HG02763 (cell line): Measurements from ENCODE around the gene ARL2BP.
"Not testable (repeated sequence)": the region's sequence is repeated elsewhere in the genome, so short reads cannot be mapped to it uniquely, and the experiment has no call there.

Source experiments
- ATAC-seq: cut with Tn5 transposase; IDR thresholded peaks from one replicate; pipeline ENCODE4 v1.9.1; 2021; ENCODE audit warnings: mild to moderate bottlenecking, moderate library complexity; ENCODE audit not compliant: unreplicated experiment

The ARL2BP gene

DNA sequence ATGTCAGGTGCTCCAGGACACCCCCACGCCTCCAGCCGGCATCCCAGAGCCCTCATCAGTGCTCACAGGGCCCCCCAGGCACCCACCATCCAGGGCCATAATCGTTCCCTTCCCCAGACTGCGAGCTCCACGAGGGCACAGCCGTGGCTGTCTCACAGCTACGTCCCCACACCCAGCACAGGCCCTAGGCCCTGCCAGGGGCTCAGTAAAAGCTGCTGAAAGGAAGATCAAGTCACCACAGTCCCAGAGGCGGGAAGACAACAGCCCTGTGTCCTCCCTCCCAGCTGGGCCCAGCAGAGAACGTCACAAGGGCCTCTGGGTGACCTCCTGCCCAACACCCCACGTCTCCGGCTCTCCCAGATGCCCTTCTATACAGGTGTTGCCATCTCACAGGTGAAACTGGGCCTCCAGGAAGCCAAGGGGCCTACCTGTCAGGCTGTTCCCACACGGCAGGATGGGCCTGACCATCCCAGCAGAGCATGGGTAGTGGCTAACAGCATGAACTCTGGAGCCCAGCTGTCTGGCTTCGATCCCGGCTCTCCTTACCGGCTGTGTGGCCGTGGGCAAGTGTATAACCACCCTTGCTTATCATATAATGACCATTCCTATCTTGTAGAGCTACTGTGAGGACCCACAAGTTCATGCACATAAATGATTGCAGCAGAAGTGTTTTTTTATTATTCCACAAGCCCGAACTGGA, 17.9 kb downstream of the ARL2BP start:
- ATAC-seq: no peak

DNA sequence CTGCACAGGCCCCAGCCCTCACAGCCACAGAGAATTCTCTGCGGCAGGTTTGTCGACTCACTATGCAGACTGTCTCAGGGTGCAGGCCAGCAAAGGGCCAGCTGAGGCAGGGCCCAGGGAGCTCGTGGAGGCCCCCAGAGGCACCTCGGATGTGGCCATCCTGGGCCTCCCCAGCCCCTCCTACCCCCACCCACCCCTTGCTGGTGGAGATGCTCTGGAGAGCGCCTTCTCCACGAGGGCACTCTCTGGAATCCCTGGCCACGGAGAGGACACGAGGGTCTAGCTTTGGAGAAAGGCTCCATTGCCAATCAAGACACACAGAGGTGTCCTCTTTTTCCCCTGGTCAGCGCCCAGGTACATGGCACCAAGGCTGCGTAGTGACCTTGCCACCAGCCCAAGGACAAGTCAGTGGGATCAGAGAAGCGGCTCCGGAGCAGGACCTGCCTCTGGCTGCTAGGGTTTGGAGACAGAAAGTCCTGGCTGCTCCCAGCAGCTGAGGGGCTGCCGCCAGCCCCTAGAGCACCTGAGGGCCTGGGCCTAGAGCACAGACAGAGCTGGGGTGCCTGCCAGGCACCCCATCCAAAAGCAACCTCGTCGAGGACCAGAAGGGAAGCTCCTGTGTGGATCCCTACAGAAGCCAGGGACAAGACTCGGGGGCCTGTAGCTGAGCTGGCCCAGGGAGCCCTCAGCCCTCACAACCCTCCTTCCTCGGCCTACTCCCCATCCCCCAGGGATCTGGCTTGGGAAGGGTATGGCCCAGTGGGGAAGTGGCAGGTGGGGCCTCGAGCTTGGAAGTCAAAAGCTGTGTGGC, 18.7 kb downstream of the ARL2BP start:
- ATAC-seq: no peak

DNA sequence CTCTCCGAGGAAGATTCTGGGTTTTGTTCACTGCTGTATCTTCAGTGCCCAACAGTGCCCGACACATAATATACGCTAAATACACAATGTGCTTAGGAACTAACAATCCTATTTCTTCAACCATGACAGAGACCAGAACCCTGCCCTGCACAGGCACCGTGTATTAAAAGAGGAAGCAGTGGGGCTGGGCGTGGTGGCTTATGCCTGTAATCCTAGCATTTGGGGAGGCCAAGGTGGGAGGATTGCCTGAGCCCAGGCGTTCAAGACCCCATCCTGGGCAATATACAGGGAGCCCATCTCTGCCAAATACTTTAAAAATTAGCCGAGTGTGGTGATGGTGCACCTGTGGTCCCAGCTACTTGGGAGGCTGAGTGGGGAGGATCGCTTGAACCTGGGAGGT, 19.3 kb downstream of the ARL2BP start:
- ATAC-seq: no peak

- no peak for ATAC-seq
Measured at GRCh38 chr16:57264950-57265371, 19.9 kb downstream of the ARL2BP start.

DNA sequence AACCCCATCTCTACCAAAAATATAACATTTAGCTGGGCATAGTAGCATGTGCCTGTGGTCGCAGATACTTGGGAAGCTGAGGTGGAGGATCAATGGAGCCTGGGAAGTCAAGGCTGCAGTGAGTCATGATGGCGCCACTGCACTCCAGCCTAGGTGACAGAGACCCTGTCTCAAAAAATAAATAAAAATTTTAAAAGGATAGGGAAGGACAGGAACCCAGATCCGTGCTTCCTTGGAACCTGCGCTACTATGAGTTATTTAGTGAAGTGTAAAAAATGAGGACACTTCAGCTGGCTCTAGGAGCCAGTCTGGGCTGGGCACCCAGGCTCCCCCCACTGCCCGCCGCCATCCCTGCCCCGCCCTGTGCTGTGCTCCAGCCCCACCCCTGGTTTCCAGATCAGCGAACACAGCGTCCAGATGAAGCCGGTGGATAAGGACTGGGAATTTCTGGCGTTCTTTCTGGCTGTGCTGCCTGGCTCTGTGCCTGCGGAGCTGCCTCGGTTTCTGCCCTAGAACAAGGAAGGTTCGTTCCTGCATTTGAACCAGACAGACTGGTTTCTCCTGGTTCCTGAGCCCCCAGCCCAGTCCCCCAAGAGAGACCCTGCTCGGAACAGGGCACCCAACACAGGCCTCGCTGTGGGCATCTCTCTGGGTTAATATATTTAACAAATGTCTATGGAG, 20.9 kb downstream of the ARL2BP start:
- no peak for ATAC-seq

GRCh38 chr16:57266531-57267260, 21.6 kb downstream of the ARL2BP start:
- ATAC-seq: no peak

GRCh38 chr16:57267343-57267742, 22.3 kb downstream of the ARL2BP start:
- ATAC-seq: not testable (repeated sequence)

DNA sequence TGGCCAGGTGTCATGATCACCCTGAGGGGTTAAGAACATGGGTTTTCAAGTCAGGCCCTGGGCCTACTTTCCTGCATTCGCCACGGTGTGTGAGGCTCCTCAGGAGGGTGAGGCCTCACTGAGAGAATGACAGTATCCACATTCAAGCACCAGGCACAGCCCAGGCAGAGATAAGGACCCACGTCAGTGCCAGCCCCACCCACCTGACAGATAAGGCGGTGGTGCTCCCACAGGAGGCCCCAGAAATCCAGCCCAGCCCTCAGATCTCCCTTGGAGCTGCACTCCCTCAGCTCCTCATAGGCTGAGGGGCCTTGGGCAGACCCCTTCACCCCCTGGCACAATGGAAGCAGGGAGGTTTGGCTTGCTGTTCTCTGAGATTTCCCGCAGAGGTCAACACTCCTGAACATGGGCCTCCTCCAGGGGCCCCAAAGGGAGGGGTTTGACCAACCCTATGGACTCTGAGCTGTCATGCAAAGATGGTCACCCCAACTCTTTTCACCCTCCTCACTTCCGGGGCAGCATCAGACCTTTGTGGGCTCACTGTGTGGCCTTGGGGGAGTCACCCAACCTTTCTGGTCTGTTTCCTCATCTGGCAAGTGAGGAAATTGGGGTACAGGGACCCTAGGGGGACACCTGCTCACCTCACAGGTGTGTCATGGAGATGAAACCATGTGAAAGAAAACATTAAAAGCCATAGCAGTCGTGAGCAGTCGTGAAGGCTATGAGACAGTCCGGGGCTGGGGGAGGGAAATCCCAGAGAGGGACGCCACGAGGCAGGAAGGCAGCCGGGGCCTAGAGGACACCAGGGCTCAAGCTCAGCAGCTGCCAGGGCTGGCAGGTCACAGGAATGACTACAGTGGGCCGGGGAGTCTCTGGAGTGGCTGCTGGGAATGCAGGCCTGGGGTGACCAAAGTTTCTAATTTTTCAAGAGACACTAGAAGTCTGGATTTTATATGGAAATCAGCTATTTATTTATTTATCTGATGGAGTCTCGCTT, 24.0 kb downstream of the ARL2BP start:
- ATAC-seq: no peak

DNA sequence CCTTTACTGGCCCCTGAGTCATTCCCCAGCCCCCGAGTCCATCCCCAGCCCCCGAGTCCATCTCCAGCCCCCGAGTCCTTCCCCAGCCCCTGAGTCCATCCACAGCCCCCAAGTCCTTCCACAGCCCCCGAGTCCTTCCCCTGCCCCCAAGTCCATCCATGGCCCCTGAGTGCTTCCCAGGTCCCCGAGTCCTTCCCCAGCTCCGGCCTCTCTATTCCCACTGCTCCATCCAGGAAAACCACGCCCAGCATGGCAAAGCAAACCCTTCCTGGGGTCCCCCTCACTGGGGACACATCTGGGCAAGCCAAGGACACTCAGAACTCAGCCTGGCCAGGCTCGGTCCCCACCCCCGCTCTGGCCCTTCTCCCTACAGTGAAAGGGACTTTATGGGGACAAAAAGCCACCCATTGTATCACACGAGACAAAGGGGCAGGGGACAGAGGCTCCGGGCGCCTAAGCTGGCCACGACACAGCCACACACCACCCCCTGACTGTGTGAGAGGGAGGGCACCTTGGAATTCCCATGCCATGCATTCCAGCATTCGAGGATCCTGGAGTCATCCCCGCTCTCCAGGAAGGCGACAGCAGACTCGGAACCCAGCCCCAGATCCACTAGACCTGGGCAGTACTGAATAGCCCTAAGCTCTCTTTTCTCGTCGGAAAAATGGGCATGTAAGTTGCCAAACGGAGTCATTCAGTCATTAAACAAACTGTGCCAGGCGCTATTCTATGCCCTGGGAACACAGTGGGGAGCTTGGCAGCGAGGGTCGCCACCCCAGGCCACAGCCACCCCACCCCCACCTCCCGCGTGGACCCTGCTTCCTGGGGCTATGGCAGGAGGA, 25.4 kb downstream of the ARL2BP start:
- ATAC-seq: no peak

DNA sequence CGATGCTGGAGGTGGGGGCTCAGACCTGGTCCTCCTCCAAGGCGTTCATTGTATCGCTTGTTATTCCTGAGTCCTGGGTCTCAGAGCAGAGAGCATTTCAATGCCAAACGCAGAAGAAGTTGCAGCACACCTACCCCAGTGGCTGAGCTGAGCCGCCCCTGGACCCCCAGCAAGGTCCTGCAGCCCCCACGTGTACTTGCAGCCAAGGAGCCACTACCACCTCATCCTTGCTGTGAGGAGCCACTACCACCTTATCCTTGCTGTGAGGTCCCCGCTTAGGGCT, 25.9 kb downstream of the ARL2BP start:
- ATAC-seq: no peak

- ATAC-seq: no peak
Measured at GRCh38 chr16:57271867-57272495, 26.9 kb downstream of the ARL2BP start.

GRCh38 chr16:57273359-57273758, 28.3 kb downstream of the ARL2BP start:
- no peak for ATAC-seq

DNA sequence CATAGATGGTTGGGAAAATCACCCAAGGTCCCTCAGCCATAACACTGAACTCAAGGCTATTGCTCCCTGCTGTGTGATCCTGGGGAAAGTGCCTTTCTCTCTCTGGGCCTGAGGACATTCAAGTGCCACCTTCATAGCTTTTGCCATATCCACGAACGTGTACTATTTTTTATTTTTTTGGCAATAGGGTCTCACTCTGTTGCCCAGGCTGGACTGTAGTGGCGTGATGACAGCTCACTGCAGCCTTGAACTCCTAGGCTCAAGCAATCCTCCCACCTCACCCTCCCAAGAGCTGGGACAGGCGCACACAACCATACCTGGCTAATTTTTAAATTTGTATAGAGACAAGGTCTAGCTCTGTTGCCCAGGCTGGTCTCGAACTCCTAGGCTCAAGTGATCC, 28.8 kb downstream of the ARL2BP start:
- ATAC-seq: no peak

DNA sequence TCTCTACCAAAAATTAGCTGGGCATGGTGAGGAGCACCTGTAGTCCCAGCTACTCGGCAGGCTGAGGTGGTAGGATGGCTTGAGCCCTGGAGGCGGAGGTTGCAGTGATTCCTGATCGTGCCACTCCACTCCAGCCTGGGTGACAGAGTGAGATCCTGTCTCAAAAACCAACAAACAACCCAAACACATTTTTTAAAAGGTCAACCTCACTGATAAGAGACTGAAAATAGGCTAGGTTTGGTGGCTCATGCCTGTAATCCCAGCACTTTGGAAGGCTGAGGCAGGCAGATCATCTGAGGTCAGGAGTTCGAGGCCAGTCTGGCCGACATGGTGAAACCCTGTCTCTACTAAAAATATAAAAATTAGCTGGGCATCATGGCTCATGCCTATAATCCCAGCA, 30.9 kb downstream of the ARL2BP start:
- ATAC-seq: not testable (repeated sequence)

DNA sequence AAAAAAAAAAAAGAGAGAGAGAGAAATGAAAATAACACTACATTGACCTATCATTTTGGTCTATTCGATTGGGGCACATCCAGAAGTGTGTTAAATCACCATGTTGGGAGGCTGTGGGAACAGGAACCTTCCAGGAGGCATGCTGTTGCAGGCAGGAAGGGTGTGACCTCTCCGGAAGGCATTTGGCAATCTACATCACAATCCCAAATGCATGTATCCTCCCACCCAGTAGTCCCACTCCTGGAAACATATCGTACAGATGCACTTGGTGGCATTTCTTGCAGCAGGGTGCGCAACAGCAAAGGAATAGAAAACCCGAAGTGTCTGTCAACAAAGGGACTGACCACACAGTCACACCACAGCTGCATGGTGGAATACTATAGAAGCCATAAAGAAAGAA, 31.5 kb downstream of the ARL2BP start:
- no peak for ATAC-seq

DNA sequence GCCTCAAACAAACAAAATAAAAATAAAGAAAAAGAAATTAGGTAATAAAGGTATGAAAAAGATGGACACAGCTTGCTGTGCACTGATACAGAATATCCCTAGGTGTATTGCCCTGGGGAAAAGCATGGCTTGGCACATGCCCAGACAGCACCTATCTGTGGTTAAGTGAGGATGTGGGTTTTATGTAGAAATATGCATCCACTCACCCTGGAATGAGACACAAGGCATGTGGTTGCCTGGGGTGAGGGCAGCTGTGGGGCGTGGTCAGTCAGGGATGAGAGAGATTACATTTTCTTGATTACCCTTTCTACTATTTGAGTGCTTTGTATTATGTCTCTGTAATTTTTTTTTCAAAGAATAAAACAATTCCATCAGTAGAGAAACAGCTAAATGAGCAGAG, 32.5 kb downstream of the ARL2BP start:
- no peak for ATAC-seq

DNA sequence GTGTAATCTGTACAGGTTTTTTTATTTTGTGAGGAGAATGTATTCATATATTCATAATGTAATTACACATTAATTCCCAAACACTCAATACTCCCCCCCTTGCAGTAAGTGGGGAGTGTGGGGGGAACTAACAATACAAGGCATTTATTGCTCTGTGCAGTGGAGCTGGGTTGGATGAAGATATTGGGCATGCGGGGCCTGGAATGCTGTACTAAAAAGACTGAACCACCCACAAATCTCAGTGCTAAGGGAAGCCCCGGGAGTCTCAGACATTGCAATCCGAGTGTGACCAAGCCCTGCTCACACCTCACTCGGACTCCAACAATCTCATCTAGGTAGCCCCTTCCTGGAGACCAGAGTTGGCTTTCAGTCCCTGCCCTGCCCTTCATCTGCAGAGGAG, 33.4 kb downstream of the ARL2BP start:
- ATAC-seq: no peak

DNA sequence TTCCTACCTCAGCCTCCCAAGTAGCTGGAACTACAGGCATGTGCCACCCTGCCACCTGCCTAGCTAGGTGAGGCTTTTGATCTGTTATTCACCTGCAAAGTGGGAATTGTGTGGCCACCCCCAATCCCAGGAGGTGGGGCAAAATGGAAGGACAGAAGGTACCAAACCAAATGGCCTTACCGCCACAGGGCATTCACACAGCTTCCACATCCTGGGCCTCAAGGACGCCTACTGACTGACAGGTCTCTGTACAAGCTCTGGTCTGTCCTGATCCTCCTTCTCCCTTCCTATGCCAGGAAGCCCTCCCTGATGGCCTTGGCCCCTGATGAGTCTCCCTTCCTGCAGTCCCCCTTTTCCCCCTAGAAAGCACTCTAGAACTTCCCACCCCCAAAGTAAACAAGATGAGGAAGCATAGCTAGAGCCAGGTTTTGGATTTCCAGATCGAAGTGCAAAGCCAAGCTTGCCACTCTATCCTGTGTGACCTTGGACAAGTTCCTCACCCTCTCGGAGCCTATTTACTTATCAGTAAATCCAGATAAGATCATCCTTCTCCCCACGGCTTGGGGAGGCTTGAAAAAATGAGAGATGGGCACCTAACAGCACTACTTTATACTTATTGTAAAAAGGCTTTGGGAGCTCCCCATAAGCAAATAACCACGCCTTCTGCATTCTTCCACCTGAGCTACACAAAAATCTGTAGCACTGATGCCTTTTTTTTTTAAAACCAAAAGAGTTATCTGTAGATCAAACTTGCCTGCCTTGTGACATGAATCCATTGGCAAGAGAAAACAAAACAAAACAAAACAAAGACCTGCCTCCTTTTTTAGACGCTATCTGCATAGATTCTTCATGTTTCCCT, 35.0 kb downstream of the ARL2BP start:
- no peak for ATAC-seq
